GM08714 (cell line): ENCODE measurements around the gene MED16.
"Not testable (repeated sequence)": the region's sequence is repeated elsewhere in the genome, so short reads cannot be mapped to it uniquely, and the experiment has no call there.

ENCODE experiments used
- H3K4me3 ChIP-seq: fragments of 200-500 bp; sonication (Bioruptor generic); 2 replicates; pipeline ENCODE4 v1.5.1; 2014; ENCODE audit warnings: mild to moderate bottlenecking, low read length, inconsistent platforms
- ZNF274 ChIP-seq: IDR thresholded peaks from 2 replicates; pipeline ENCODE4 v1.6.1; 2012; ENCODE audit warnings: mild to moderate bottlenecking, low read depth, low read length

Gene MED16

DNA sequence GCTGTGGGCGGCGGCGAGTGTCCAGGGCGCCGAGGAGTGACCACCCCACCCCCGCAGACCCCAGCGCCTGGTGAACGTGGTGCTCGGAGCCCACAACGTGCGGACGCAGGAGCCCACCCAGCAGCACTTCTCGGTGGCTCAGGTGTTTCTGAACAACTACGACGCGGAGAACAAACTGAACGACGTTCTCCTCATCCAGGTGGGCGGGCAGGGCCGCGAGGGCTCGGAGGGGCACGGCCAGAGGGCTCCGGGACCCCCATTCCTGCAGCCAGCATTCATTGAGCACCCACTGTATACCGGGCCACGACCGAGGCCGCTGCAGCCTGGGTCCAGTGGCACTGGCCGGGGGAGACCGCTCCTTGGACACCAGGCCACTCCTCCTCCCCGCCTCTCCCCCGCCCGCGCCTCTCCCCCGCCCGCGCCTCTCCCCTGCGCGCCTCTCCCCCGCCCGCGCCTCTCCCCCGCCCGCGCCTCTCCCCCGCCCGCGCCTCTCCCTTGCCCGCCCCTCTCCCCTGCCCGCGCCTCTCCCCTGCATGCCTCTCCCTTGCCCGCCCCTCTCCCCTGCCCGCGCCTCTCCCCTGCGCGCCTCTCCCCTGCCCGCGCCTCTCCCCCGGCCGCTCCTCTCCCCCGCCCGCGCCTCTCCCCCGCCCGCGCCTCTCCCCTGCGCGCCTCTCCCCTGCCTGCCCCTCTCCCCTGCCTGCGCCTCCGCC, 49.0 kb downstream of the MED16 start:
- TF ChIP-seq ZNF274 = no peak
- H3K4me3 ChIP-seq = no peak overlapping the region

DNA sequence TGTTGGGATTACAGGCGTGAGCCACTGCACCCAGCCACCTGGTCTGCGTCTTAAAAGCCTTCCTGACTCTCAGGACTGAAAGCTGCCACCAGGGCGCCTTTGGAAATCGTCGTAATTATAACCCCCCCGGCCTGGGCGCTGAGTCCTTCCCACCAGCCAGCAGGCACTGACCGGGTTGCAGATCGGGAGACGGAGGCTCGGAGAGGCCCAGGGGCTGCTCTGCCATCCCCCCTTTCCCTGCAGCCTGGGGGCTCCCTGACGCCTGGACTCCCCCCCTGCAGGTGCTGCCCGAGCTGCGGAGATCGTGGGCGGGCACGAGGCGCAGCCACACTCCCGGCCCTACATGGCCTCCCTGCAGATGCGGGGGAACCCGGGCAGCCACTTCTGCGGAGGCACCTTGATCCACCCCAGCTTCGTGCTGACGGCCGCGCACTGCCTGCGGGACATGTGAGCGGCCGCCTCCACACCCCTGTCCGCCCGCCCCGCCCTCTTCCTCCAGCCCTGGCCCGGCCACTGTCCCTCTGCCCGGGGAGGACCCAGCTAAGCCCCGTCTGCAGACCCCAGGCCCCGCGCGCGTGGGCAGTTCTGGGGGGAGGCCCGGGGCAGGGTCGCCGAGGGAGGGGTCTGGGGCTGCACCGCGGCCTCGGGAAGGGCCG, 49.7 kb downstream of the MED16 start:
- no peak overlapping the region for H3K4me3 ChIP-seq
- no peak for TF ChIP-seq ZNF274

DNA sequence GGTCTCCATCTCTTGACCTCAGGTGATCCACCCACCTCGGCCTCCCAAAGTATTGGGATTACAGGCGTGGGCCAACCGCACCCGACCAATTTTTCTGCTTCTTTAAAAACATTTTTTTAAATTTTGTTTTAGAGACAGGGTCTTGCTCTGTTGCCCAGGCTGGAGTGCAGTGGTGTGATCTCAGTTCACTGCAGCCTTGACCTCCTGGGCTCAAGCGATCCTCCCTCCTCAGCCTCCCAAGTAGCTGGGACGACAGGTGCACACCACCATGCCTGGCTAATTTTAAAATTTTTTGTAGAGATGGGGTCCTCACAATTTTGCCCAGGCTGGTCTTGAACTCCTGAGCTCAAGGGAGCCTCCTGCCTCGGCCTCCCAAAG, 50.2 kb downstream of the MED16 start:
- H3K4me3 ChIP-seq = not testable (repeated sequence)

DNA sequence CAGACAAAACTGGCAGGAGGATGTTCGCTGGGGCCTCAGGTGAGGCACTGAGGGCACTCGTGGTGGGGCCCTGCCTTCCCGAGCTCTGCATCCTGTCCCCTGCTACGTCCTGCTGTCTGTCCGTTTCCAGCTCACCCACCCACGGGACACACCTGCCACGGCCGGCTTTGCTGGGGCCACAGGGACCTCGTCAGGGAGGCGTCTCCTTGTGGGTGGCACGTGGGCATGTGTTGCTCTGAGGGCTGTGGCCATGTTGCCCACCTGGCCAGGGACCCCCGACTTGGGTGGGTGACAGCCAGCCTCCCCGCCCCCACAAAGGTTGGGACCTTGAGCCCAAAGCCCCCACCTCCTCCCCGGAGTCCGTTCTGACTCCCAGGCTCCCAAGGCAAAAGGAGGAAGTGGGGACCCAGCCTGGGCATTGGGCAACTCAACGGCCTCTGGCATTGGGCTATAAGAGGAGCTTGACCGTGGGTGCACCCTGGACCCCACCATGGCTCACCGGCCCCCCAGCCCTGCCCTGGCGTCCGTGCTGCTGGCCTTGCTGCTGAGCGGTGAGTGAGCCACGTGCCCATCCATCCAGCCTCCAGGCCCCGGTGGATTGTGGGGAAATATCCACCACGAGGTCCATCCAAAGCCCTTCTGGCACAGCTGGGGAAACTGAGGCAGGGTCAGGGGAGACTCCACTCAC, 52.3 kb downstream of the MED16 start, which contains the start of gene PRTN3:
Gene PRTN3, plus strand, starts transcription at position 481 of the 688 bp plus-strand sequence. Its CDS starts 10 bp downstream, at position 491.
- TF ChIP-seq ZNF274 = no peak
- no peak within 1 kb of the TSS for H3K4me3 ChIP-seq

DNA sequence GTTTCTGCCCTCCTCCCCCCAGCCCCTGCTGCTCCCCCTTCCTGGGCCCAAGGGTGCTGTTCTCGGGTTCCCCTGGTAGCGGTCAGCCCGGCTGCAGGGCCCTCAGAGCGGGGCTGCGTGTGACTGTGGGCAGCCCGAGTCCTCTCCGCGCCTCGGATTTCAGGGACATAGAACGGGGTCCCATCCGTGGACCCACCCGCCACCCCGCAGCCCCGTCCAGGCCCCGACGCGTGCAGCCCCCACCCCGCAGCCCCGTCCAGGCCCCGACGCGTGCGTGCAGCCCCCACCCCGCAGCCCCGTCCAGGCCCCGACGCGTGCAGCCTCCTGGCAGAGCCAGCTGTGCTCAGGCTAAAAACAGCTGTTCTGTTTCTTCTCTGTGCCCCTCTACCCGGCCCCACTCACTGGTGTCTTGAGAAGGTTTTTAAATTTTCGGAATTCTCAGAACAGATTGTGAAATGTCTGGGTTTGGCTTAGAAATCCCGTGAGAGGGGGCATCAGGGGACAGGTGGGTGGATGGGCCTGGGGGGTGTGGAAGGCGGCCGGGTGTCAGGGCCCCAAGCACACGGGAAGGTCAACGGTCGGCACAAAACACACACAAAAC, 57.7 kb downstream of the MED16 start:
- H3K4me3 ChIP-seq = no peak overlapping the region
- TF ChIP-seq ZNF274 = no peak

DNA sequence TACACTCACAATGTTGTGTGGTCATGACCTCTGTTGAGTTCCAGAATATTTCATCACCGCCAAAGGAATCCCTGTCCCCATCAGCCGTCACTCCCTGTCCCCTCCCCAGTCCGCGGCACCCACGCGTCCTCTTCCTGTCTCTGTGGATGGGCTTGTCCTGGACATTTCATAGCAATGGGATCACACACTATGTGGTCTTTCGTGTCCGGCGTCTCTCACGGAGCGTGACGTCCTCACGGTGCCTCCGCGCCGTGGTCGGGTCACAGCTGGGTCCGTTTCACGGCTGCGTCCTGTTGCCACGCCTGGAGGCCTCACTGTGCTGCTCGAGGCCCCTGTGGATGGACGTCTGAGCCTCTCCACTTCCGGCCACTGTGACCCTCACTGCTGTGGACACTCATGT, 58.8 kb downstream of the MED16 start:
- TF ChIP-seq ZNF274 = no peak

DNA sequence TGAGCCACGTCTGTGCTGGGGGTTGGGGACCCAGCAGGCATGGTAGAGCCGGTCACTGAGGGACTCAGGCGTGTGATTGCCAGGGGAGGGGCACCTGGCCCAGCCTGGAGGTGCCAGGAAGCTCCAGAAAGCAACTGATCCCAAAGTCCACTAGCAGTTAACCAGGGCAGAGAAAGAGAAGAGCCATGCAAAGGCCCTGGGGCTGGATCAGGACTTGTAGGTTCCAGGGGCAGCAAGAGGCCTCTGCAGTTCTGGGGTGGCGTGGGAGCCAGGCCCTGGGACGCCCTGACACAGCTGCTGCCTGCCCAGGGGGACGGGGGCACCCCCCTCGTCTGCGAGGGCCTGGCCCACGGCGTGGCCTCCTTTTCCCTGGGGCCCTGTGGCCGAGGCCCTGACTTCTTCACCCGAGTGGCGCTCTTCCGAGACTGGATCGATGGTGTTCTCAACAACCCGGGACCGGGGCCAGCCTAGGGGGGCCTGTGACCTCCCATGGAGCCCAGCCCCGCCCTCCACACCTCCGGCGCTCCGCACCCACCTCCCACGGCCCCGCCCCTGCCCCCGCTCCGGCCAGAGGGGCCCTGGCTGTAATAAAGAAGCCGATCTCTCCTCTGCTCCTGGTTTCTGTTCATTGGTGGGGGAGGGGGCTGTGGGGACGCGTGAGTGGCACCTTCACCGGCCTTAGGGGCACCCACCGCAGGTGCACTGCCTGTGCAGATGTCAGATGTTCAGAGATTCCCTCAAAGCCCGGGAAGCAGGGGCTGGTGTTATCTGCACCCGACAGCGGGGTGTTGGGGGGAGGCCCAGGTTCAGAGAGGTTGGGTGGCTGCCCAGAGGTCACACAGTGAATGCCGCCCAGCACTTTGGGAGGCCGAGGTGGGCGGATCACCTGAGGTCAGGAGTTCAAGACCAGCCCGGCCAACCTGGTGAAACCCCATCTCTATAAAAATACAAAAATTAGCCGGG, 61.3 kb downstream of the MED16 start:
- no peak overlapping the region for H3K4me3 ChIP-seq
- TF ChIP-seq ZNF274 = no peak

More for the DNA sequence above, 58.8 kb downstream of the MED16 start:
- H3K4me3 ChIP-seq = no peak overlapping the region

DNA sequence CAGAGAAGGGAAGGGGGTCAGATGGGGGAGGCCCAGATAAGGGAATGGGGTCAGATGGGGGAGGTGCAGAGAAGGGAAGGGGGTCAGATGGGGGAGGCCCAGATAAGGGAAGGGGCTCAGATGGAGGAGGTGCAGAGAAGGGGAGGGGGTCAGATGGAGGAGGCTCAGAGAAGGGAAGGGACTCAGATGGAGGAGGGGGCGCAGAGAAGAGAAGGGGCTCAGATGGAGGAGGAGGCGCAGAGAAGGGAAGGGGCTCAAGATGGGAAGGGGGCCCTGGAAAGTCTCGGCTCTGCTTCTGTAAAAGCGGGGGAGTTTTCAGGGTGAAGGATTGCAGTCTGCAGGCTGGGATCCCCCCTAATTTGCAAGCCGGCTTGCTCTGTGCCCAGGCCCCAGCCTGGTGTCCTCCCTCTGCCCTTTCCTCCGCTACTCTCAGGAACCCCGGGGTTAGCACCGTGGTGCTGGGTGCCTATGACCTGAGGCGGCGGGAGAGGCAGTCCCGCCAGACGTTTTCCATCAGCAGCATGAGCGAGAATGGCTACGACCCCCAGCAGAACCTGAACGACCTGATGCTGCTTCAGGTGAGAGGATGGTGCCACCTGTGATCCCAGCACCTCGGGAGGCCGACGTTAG, 63.7 kb downstream of the MED16 start:
- H3K4me3 ChIP-seq = no peak overlapping the region
- TF ChIP-seq ZNF274 = no peak

DNA sequence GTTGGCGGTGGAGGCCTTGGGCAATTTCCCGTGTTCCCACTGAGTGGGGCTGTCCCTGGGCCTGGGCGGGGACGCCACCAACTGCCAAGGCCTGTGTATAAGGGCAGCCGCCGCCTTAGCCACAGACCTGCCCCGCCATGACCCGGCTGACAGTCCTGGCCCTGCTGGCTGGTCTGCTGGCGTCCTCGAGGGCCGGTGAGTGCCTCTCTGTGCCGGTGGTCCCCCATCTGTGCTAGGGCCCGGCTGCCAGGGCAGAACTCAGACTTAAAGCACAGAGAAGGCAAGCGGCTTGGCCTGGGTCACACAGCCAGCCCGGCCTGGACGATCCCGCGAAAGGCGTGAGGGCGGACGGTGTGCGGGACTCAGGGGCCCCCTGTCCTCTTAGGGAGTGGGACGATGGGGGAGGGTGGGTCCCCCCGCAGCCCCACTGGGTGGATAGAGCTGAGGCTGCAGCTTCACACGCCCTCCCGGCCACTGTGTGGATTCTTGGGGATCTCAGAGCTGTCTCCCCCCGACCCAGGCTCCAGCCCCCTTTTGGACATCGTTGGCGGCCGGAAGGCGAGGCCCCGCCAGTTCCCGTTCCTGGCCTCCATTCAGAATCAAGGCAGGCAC, 65.2 kb downstream of the MED16 start, which contains the start of gene AZU1:
Gene AZU1, plus strand, starts transcription at position 128 of the 612 bp plus-strand sequence. Its CDS starts 10 bp downstream, at position 138.
- no peak within 1 kb of the TSS for H3K4me3 ChIP-seq
- no peak for TF ChIP-seq ZNF274

DNA sequence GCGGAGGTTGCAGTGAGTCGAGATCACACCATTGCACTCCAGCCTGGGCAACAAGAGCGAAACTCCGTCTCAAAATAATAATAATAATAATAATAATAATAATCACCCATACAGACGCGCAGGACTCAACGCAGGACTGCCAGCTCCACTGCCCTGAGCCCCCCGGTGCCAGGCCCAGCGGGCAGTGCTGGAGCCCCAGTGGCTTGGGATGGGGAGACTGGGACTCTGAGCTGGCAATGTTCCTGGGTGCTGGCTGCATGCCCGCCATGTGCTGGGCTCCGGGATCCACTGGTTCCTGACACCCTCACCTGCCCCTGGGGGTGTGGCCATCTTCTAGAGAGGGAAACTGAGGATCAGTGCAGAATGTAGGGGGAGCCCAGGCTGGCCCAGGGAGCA, 65.7 kb downstream of the MED16 start:
- TF ChIP-seq ZNF274 = no peak
- H3K4me3 ChIP-seq = no peak overlapping the region

DNA sequence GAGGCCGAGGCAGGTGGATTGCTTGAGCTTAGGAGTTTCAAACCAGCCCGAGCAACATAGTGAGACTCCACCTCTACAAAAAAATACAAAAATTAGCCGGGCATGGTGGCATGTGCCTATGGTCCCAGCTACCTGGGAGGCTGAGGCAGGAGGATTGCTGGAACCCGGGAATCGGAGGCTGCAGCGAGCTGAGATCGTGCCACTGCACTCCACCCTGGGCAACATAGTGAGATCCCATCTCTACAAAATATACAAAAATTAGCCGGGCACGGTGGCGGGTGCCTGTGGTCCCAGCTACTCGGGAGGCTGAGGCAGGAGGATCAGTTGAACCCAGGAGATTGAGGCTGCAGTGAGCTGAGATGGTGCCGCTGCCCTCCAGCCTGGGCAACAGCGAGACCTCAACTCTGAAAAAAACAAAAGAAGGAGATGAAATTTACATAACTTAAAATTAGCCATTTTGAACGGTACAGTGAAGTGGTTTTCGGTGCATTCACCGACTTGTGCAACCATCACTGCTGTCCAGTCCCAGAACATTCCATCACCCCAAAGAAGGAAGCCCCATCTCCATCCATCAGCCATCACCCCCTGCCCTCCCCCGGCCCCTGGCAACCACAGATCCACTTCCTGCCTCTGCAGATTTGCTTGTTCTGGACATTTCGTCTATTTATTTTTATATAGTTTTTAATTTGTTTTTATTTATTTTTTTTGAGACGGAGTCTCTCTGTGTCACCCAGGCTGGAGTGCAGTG, 66.9 kb downstream of the MED16 start:
- TF ChIP-seq ZNF274 = no peak
- no peak overlapping the region for H3K4me3 ChIP-seq

DNA sequence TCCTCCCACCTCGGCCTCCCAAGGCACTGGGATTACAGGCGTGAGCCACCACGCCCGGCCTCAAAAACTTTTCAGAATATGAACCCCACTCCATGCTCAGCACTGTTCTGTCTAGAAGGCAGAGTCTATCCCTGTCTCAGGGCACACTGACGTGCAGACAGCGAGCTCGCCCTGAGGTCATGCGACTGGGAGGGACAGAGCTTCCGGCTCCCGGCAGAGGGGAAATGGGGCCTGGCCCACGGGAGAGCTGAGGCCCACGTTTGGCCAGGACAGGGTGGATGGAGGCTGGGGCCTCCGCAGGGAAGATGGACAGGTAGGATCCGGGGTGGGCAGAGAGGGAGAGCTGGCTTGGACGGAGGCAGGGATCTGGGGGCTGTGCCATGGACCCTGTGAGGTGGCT, 68.1 kb downstream of the MED16 start:
- no peak overlapping the region for H3K4me3 ChIP-seq
- no peak for TF ChIP-seq ZNF274

DNA sequence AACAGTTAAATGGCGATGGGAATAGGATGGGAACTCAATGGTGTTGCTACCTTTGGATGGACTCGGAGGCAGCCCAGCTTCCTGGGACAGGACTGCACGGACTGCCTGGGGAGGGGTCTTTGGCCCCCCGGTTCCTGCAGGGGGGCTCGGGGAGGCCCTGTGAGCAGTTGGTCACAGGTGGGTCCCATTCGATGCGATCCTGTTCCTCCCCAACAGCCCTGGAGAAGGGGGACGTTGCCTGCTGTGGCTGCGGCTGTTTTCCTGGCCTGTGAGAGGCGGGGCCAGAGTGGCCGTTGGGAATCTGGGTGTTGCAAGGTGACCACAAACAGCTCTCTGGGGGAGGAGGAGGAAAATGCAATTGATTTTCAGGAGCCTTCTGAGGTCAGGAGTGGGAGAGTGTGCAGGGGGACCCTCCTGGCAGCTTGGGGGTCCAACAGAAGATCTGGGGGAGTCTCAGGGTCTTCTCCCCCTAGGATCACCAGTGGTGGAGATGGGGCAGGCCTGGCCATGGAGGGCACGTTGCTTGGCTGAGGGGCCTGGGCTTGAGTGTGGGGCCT, 69.3 kb downstream of the MED16 start:
- H3K4me3 ChIP-seq = no peak overlapping the region
- TF ChIP-seq ZNF274 = no peak
